Stimulated activated CD4-positive, alpha-beta T cell treated with anti-CD3 and anti-CD28 coated beads, Interleukin-2, amount 100 ng/mL, for 48 hours (primary cell): Measurements from ENCODE around the gene ZDHHC13.

ENCODE experiments used
- DNase-seq, 2 donors: peaks; one replicate each; pipeline ENCODE4 v3.0.0-alpha.2; 2020

ZDHHC13 gene

GRCh38 chr11:19173004-19173689, 56.2 kb downstream of the ZDHHC13 start:
- no peak for DNase-seq

GRCh38 chr11:19173964-19174638, 57.1 kb downstream of the ZDHHC13 start:
- DNase-seq, result no peak

- no peak for DNase-seq
These were observed 59.7 kb downstream of the ZDHHC13 start for GRCh38 chr11:19176629-19177186.

GRCh38 chr11:19181531-19182261, 64.7 kb downstream of the ZDHHC13 start:
- no peak for DNase-seq

- DNase-seq, result no peak
These were observed 66.7 kb downstream of the ZDHHC13 start for GRCh38 chr11:19183646-19184045.

- no peak for DNase-seq
These were observed 68.1 kb downstream of the ZDHHC13 start for GRCh38 chr11:19185036-19185435.

GRCh38 chr11:19185516-19186052, 68.6 kb downstream of the ZDHHC13 start:
- no peak for DNase-seq

- no peak for DNase-seq
These were observed 70.3 kb downstream of the ZDHHC13 start for GRCh38 chr11:19187114-19187832.

GRCh38 chr11:19187833-19188258, 70.9 kb downstream of the ZDHHC13 start:
- DNase-seq, result no peak

GRCh38 chr11:19191530-19192169, 74.7 kb downstream of the ZDHHC13 start:
- DNase-seq, result no peak

GRCh38 chr11:19193916-19194315, 76.9 kb downstream of the ZDHHC13 start:
- no peak for DNase-seq

- DNase-seq, result no peak
These were observed 77.8 kb downstream of the ZDHHC13 start for GRCh38 chr11:19194620-19195308.

- no peak for DNase-seq
These were observed 79.5 kb downstream of the ZDHHC13 start for GRCh38 chr11:19196432-19196831.

- DNase-seq, result no peak
These were observed 82.1 kb downstream of the ZDHHC13 start for GRCh38 chr11:19199048-19199447.

GRCh38 chr11:19199771-19200170, 82.8 kb downstream of the ZDHHC13 start:
- no peak for DNase-seq

GRCh38 chr11:19200410-19201201, 83.6 kb downstream of the ZDHHC13 start:
- DNase-seq, result no peak

GRCh38 chr11:19201737-19202605, 85.0 kb downstream of the ZDHHC13 start, which contains the start of gene CSRP3:
Gene CSRP3 (minus strand): TSS chr11:19201983. CDS start chr11:19192448, 9,535 bp downstream.
- no peak for DNase-seq

GRCh38 chr11:19204836-19205235, 87.9 kb downstream of the ZDHHC13 start:
- no peak for DNase-seq

- no peak for DNase-seq
These were observed 91.2 kb downstream of the ZDHHC13 start for GRCh38 chr11:19208181-19208580.
